ENCODE results near the gene TUNAR. TPM values are rescaled to one million over a fixed set of nuclear protein-coding genes. Genes with fewer than 3 reads are reported as not detected.

TUNAR gene
- total RNA-seq, 4 donors from 2014 or later, result not detected

DNA sequence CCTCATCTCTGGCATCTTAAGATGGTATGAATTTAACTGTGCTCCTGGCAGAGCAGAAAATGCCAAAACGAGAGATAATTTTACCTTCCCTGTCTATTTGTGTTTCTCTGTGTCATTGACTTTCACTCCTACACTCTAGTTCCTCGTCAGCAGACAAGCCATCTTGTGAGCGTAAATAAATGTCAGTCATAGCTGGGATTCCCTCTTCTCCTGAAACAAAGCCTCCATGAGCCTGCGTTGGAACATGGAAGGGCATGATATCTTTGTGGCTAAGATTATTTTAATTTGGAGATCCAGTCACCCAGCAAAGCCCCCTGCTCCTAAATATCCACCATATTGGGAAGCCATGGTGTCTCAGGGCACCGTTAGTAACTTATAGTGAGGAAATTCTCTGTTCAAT lies 37.8 kb upstream of the TUNAR start:
- Histone ChIP-seq H3K27me3 (peaks cover 0 to 12% (median 0%) of the 10 kb centered on the region in 4 donors), H3K36me3 (no peaks in the 10 kb centered on the region), H3K27ac (no peak overlapping the region), H3K4me1 (no peaks in the 10 kb centered on the region), H3K4me3 (no peak overlapping the region), H3K9me3 (no peaks in the 10 kb centered on the region)
- TF ChIP-seq POLR2A (IDR thresholded peaks at IDR 0.05), result no peak
- TF ChIP-seq, protein P1, sequence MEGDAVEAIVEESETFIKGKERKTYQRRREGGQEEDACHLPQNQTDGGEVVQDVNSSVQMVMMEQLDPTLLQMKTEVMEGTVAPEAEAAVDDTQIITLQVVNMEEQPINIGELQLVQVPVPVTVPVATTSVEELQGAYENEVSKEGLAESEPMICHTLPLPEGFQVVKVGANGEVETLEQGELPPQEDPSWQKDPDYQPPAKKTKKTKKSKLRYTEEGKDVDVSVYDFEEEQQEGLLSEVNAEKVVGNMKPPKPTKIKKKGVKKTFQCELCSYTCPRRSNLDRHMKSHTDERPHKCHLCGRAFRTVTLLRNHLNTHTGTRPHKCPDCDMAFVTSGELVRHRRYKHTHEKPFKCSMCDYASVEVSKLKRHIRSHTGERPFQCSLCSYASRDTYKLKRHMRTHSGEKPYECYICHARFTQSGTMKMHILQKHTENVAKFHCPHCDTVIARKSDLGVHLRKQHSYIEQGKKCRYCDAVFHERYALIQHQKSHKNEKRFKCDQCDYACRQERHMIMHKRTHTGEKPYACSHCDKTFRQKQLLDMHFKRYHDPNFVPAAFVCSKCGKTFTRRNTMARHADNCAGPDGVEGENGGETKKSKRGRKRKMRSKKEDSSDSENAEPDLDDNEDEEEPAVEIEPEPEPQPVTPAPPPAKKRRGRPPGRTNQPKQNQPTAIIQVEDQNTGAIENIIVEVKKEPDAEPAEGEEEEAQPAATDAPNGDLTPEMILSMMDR (IDR thresholded peaks at IDR 0.05), result no peak
- no peak for DNase-seq
- intact Hi-C loops (cut with DNase I), result no loop called here
- 45 to 58% methylated on average over 5 of the region's 5 CpGs for WGBS, 2 donors

DNA sequence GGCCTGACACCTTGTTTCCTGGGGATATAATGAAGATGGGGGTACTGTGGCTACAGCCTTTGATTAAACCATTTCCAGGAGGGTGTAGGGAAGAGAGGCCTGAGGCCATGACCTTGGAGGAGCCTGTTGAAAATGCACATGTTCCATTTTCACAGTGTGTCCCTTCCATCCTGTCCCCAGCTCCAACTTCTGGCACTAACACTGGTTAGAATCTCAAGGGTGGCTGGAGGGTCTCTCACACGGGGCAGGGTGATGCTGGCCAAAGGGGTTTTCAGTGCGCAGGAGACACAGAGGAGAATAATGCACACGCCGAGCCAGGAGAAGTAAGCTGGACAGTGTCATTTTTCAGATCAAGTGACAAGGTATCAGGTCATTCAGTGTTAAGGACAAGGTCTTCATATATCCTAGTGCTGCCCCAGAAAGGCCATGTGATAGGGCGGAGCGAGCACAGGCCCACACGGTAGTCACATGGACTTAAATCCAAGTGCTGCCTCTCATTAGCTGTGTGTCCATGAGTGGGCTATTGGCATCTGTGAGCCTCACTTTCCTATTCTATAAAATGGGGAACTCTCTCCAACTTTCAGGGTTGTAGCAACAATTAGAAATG lies 36.4 kb upstream of the TUNAR start:
- H3K4me3 ChIP-seq, result no peak overlapping the region
- TF ChIP-seq, protein P1 (IDR thresholded peaks at IDR 0.05), result no peak
- no peak for TF ChIP-seq POLR2A (IDR thresholded peaks at IDR 0.05)
- H3K36me3 ChIP-seq, result no peaks in the 10 kb centered on the region
- no peak overlapping the region for H3K27ac ChIP-seq
- H3K27me3 ChIP-seq, result no peaks in the 10 kb centered on the region
- intact Hi-C loops (cut with DNase I), result no loop called here
- no peaks in the 10 kb centered on the region for H3K4me1 ChIP-seq
- 71 to 76% methylated on average over 4 to 6 of the region's 7 CpGs for WGBS, 2 donors
- H3K9me3 ChIP-seq, result no peaks in the 10 kb centered on the region
- no peak for DNase-seq

DNA sequence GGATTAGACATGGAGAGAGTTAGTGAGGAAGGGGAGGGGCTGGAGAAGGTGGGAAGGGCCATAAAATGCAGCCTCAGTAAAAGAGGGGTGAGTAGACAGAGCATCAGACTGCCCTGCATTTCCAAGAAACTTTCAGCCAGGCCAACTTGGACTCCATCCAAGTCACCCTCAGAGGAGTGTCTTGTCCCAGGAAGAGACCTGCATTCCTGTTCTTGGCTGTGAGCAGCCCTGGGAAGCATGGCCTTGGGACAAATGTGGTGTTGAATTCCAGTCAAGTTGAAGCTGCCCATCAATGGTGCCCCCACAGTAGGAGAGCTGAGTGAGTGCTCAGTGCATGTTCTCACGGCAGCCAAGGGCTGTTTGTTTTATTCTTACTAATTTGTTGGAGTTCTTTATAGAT lies 35.0 kb upstream of the TUNAR start:
- Histone ChIP-seq H3K4me3 (no peak overlapping the region), H3K4me1 (no peaks in the 10 kb centered on the region), H3K9me3 (no peaks in the 10 kb centered on the region), H3K27ac (no peak overlapping the region), H3K36me3 (no peaks in the 10 kb centered on the region), H3K27me3 (peaks cover 0 to 10% (median 0%) of the 10 kb centered on the region in 4 donors)
- no peak for DNase-seq
- intact Hi-C loops (cut with DNase I), result no loop called here
- 33 to 55% methylated on average over 1 of the region's 1 CpG for WGBS, 2 donors
- TF ChIP-seq, protein P1 (IDR thresholded peaks at IDR 0.05), result no peak
- TF ChIP-seq POLR2A (IDR thresholded peaks at IDR 0.05), result no peak

DNA sequence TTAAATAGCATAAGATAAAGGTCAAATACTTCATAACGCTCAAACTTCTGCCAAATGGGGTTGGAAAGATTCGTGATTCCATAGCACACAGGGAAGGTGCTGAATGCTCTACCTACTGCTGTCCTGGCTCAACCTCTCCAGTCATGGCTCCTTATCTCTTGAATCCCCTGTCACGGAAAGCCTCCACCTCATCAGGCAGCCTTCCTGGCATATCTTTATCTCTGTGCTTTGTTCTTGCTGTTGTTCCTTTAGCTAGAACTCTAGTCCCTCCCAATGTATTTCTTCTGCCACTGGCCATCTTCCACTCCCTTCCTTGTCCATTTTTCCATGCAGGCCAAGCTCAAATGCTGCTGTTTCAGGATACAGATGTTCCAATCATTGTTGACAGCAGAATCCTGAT lies 26.9 kb upstream of the TUNAR start:
- intact Hi-C loops (cut with DNase I), result no loop called here
- no peak for DNase-seq
- H3K4me3 ChIP-seq, result no peak overlapping the region
- no peak overlapping the region for H3K27ac ChIP-seq
- H3K4me1 ChIP-seq, result no peaks in the 10 kb centered on the region
- no peaks in the 10 kb centered on the region for H3K36me3 ChIP-seq
- WGBS, 2 donors, result 54 to 64% methylated on average over 3 of the region's 3 CpGs
- H3K9me3 ChIP-seq, result no peaks in the 10 kb centered on the region
- TF ChIP-seq POLR2A (IDR thresholded peaks at IDR 0.05), result no peak
- TF ChIP-seq, protein P1 (IDR thresholded peaks at IDR 0.05), result no peak
- peaks cover 0 to 13% (median 0%) of the 10 kb centered on the region in 4 donors for H3K27me3 ChIP-seq

DNA sequence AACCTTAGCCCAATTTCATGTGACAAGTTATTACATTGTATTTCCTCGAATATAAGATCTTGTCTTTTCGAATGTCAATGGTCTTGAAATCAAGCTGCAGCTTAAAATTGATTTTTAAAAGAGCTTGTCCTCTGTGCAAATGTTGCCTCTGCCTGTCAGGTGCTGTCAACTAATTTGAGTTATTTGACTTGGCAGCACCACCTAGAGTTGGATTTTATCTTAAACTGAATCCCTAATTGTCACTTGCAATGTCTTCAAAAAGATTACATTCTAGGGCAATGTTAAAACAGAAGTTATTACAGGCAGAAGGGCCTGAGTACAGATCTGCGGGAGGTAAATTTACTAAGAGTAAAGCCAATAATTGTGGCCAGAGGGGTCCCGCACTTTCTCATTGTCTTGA lies 26.2 kb upstream of the TUNAR start:
- WGBS, 2 donors, result 70 to 73% methylated on average over 4 of the region's 4 CpGs
- intact Hi-C loops (cut with DNase I), result no loop called here
- Histone ChIP-seq H3K27me3 (peaks cover 0 to 12% (median 0%) of the 10 kb centered on the region in 4 donors), H3K9me3 (no peaks in the 10 kb centered on the region), H3K36me3 (no peaks in the 10 kb centered on the region), H3K27ac (no peak overlapping the region), H3K4me3 (no peak overlapping the region), H3K4me1 (no peaks in the 10 kb centered on the region)
- DNase-seq, result no peak
- TF ChIP-seq, protein P1 (IDR thresholded peaks at IDR 0.05), result no peak
- no peak for TF ChIP-seq POLR2A (IDR thresholded peaks at IDR 0.05)
